Muscle of arm (tissue), 12 donors: Measurements from ENCODE around the gene RBM15. TPM values are rescaled to one million over a fixed set of nuclear protein-coding genes. Genes with fewer than 3 reads are reported as not detected.

Experiments
- DNase-seq: peaks from one replicate; pipeline ENCODE4 v3.0.0-alpha.2; 2013
- polyA plus RNA-seq, 12 donors: library from polyadenylated mRNA; unstranded; fragments of 120-200 nt; gene quantifications; one replicate each; pipeline ENCODE4 v1.2.1, GENCODE V29; 2013; ENCODE audit not compliant: insufficient read length in 12 of 12

The RBM15 gene
- polyA plus RNA-seq, 12 donors: 7.2 to 9.6 (median 8.4) TPM; not detected in 1

DNA sequence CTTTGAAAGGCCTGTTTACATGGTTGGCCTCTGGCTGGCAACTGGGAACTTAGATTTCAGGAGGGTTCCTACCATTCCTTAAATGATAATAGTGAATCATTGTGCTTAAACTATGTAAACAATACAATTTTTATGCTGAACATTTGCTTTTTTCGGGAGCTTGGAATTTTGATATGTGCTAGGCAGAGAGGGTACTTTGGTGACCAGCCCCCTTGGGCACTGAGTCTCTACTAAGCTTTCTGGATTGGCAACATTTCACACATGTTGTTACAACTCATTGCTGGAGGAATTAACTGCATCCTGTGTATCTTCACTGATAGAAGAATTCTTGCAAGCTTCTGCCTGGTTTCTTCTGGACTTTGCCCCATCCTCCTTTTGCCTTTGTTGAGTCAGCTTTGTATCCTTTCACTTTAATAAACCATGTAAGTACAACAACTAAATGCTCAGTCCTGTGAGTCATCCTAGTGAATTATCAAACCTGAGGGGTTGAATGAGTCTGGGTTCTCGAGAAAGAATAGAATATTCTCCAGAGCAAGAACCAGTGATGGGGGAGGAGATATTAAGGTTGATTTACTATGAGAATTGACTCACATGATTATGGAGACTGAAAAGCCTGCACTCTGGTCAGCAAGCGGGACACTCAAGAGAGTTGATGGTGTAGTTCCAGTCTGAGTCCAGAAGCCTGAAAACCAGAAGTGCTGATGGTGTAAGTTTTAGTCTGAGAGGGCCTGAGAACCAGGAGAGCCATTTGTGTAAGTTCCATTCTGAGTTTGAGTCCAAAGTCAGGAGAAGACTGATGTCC is 54.7 kb downstream of the RBM15 start:
- DNase-seq: no peak

DNA sequence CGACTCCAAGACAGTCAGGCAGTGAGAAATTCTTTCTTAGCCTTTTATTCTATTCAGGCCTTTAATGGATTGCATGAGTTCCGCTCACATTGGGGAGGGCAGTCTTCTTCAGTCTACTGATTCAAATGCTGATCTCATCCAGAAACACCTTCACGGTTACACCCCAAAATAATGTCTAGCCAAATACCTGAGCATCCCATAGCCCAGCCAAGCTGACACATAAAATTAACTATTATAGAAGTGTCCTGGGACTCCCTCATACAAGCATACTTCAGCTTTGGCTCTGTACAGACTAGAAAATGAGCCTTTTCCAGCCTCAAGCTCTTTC is 55.3 kb downstream of the RBM15 start:
- no peak for DNase-seq

Other genes with a start within 250 kb of the RBM15 start
- gene UBL4B, start 226.9 kb upstream of the RBM15 start, polyA plus RNA-seq: not detected
- 1 to 10 TPM in 1 of 12 donors, under 1 TPM in 9, not detected in 2; 0.32 to 2.2 (median 0.45) TPM for gene SLC6A17, start 188.9 kb upstream of the RBM15 start, polyA plus RNA-seq
- gene KCNC4, start 129.1 kb upstream of the RBM15 start, polyA plus RNA-seq: 10 to 100 TPM in 1 of 12 donors, 1 to 10 TPM in 10, not detected in 1; 4.7 to 21.9 (median 7.6) TPM
- gene SLC16A4, start 51.6 kb downstream of the RBM15 start, polyA plus RNA-seq: 10 to 100 TPM in 7 of 12 donors, 1 to 10 TPM in 4, not detected in 1; 7.2 to 24.8 (median 10.6) TPM
- 100 to 1,000 TPM in 7 of 12 donors, 10 to 100 TPM in 4, not detected in 1; 59.5 to 127 (median 109) TPM for gene LAMTOR5, start 68.3 kb downstream of the RBM15 start, polyA plus RNA-seq
- gene PROK1, start 111.8 kb downstream of the RBM15 start, polyA plus RNA-seq: under 1 TPM in 2 of 12 donors, not detected in 10; 0.09 to 0.12 TPM
- gene KCNA10, start 179.8 kb downstream of the RBM15 start, polyA plus RNA-seq: 1 to 10 TPM in 1 of 12 donors, under 1 TPM in 9, not detected in 2; 0.12 to 1.2 (median 0.37) TPM